ENCODE results near the gene PICALM. TPM values are rescaled to one million over a fixed set of nuclear protein-coding genes. Genes with fewer than 3 reads are reported as not detected.

PICALM gene
- total RNA-seq, 4 donors from 2014 or later, result 164 to 386 (median 189) TPM

DNA sequence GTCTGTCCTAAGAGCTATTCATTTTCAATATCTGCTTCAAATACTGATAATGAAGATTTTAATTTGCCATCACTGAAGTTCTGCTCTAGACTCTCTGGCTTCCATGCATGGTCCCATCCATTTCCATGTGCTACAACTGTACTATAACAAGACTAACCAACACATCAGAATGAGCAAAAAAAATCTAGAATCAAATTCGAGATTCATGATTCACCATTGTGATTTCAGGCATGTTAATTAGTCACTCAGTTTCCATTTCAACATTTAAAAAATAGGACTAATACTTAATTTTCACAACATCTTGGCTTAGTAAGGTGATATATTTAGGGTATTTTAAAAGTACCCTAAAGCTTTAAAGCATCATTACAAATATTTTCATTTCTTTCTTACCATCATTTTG, 22.8 kb downstream of the PICALM start:
- Histone ChIP-seq H3K27me3 (no peaks in the 10 kb centered on the region), H3K9me3 (no peaks in the 10 kb centered on the region), H3K4me1 (peaks cover 77% of the 10 kb centered on the region), H3K36me3 (no peaks in the 10 kb centered on the region), H3K4me3 (no peak overlapping the region), H3K27ac (no peak overlapping the region)
- TF ChIP-seq POLR2AphosphoS5 (IDR thresholded peaks at IDR 0.05) (no peak), POLR2A (IDR thresholded peaks at IDR 0.05) (no peak), EP300 (IDR thresholded peaks at IDR 0.05) (no peak)
- TF ChIP-seq, protein P1, sequence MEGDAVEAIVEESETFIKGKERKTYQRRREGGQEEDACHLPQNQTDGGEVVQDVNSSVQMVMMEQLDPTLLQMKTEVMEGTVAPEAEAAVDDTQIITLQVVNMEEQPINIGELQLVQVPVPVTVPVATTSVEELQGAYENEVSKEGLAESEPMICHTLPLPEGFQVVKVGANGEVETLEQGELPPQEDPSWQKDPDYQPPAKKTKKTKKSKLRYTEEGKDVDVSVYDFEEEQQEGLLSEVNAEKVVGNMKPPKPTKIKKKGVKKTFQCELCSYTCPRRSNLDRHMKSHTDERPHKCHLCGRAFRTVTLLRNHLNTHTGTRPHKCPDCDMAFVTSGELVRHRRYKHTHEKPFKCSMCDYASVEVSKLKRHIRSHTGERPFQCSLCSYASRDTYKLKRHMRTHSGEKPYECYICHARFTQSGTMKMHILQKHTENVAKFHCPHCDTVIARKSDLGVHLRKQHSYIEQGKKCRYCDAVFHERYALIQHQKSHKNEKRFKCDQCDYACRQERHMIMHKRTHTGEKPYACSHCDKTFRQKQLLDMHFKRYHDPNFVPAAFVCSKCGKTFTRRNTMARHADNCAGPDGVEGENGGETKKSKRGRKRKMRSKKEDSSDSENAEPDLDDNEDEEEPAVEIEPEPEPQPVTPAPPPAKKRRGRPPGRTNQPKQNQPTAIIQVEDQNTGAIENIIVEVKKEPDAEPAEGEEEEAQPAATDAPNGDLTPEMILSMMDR (IDR thresholded peaks at IDR 0.05), result no peak
- 57% methylated on average over 1 of the region's 1 CpG for WGBS
- no peak for DNase-seq (ENCODE audit: low spot score in 2 of 2)

DNA sequence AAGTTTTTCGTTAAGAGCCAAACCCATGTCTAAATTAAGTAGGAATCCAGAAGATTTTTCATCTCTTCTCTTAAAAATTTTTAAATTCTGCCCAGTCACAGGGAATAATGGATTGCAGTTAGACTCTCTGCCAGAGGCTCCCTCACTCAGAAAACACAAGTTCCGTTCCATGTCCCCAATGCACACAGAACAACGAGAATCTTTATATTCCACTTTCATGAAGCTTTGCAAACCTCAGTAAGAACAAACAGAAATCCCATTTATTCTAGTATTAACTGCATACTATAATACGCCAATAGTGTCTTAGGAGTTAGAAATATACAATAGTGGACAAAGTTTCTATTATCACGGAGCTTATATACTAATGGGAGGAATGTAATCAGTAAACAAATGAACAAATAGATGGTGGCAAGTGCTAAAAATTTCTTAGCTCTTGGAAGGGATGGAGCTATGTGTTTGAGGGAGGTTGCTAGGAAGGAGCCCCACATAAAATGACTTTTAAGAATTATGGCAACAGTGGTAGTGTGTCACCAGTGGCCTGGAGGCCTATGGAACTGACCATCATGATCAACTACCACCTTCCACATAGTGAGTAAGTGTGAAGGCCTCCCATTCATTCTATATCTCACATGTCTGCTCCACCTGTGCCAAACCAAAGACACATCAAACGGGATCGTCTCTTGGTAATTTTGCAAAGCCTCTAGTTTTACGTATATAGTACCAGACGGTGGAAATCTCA, 24.9 kb downstream of the PICALM start:
- H3K36me3 ChIP-seq, result no peaks in the 10 kb centered on the region
- TF ChIP-seq EP300 (IDR thresholded peaks at IDR 0.05) (no peak), POLR2AphosphoS5 (IDR thresholded peaks at IDR 0.05) (no peak), POLR2A (IDR thresholded peaks at IDR 0.05) (no peak)
- TF ChIP-seq, protein P1 (IDR thresholded peaks at IDR 0.05), result no peak
- no peaks in the 10 kb centered on the region for H3K27me3 ChIP-seq
- no peak overlapping the region for H3K4me3 ChIP-seq
- H3K4me1 ChIP-seq, result peaks cover 70% of the 10 kb centered on the region
- no peaks in the 10 kb centered on the region for H3K9me3 ChIP-seq
- peak overlapping the region; percentile 31 for H3K27ac ChIP-seq
- no peak for DNase-seq (ENCODE audit: low spot score in 2 of 2)
- WGBS, result 72% methylated on average over 9 of the region's 9 CpGs

DNA sequence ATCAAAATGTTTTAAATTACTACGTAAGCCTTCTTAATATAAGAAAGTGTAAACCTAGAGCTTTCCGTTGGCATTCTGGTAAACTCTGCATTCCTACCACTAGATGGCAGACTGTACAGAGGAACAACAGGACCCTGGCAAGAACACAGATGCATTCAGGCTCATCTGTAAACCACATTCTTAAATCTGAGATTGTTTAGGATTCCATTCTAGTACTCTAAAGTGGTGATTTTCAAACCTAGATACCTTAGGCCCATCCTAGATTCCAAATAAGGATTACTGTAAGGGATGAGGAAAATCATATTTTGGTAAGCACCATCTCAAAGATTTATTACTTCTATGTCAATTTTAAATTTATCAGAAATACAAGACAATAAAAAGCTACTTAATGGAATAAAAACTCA, 26.9 kb downstream of the PICALM start:
- H3K4me3 ChIP-seq, result peak overlapping the region; percentile 28
- TF ChIP-seq, protein P1 (IDR thresholded peaks at IDR 0.05), result peak; percentile 72 to 99
- no peak for TF ChIP-seq POLR2A (IDR thresholded peaks at IDR 0.05)
- TF ChIP-seq POLR2AphosphoS5 (IDR thresholded peaks at IDR 0.05), result peak in 1 of 3 donors; percentile 13
- H3K27me3 ChIP-seq, result no peaks in the 10 kb centered on the region
- H3K36me3 ChIP-seq, result no peaks in the 10 kb centered on the region
- H3K4me1 ChIP-seq, result peaks cover 58% of the 10 kb centered on the region
- WGBS, result 0% methylated on average over 2 of the region's 2 CpGs
- DNase-seq (ENCODE audit: low spot score in 2 of 2), result no peak
- no peaks in the 10 kb centered on the region for H3K9me3 ChIP-seq
- no peak overlapping the region for H3K27ac ChIP-seq

DNA sequence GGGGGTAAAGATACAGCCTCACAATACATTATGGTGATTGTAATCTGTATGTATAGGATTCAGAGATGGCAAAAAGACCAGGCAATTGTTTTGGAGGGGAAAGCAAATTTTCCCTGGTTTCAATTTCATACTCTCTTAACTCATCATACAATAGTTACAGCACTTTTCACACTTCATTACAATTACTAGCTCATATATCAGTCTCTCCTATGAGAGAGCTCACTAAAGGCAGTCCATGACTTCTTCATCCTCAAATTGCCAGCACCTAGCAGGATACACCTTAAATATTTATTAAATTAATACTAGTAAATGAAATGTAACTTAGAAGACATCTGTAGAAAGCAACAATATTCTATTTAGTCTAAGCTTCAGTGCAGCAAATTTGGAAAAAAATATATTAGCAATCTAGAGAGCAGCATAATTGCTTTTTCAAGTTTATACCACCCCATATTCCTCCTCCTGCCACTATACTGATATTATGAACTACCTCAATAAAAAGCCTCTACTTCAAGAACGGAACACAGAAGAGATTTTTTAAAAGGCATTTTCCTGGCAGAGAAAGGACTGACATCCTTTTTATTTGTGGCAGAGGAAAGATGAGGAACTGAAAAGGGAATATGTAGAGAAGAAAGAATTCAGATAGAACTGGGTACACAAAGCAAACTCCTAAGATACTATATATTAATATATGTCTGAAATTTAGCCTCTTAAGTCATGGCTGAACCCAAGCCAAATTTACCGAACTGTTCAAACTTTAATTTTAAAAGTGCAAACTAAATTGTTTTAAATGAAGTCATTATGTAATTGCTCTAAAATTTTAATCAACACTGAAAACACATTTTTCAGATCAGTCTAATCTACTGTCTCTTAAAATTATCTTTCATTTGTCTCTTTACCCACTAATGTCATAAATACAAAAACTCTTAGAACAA, 27.7 kb downstream of the PICALM start:
- H3K27me3 ChIP-seq, result no peaks in the 10 kb centered on the region
- DNase-seq (ENCODE audit: low spot score in 2 of 2), result no peak

More for the DNA sequence above, 27.7 kb downstream of the PICALM start:
- TF ChIP-seq, protein P1 (IDR thresholded peaks at IDR 0.05), result no peak
- TF ChIP-seq POLR2A (IDR thresholded peaks at IDR 0.05) (no peak), EP300 (IDR thresholded peaks at IDR 0.05) (no peak), POLR2AphosphoS5 (IDR thresholded peaks at IDR 0.05) (no peak)
- Histone ChIP-seq H3K9me3 (no peaks in the 10 kb centered on the region), H3K27ac (no peak overlapping the region), H3K36me3 (no peaks in the 10 kb centered on the region), H3K4me3 (peak overlapping the region; percentile 28), H3K4me1 (peaks cover 50% of the 10 kb centered on the region)
- 18% methylated on average over 2 of the region's 2 CpGs for WGBS

Data from suprapubic skin (tissue), 4 donors.